ENCODE data around the gene HECTD4.

Gene HECTD4

GRCh38 chr12:112322882-112323547, 59.2 kb downstream of the HECTD4 start:
- DNase-seq (ENCODE audit: low read depth in 2 of 2, low spot score in 1 of 2), result no peak

GRCh38 chr12:112322441-112322840, 59.8 kb downstream of the HECTD4 start:
- DNase-seq (ENCODE audit: low read depth in 2 of 2, low spot score in 1 of 2), result no peak

GRCh38 chr12:112321245-112321644, 61.0 kb downstream of the HECTD4 start:
- DNase-seq (ENCODE audit: low read depth in 2 of 2, low spot score in 1 of 2), result no peak

GRCh38 chr12:112319395-112319794, 62.8 kb downstream of the HECTD4 start:
- no peak for DNase-seq (ENCODE audit: low read depth in 2 of 2, low spot score in 1 of 2)

GRCh38 chr12:112317481-112317880, 64.8 kb downstream of the HECTD4 start:
- DNase-seq (ENCODE audit: low read depth in 2 of 2, low spot score in 1 of 2), result no peak

GRCh38 chr12:112314981-112315380, 67.2 kb downstream of the HECTD4 start:
- no peak for DNase-seq (ENCODE audit: low read depth in 2 of 2, low spot score in 1 of 2)

- DNase-seq (ENCODE audit: low read depth in 2 of 2, low spot score in 1 of 2), result no peak
These were observed 72.4 kb downstream of the HECTD4 start for GRCh38 chr12:112309797-112310196.

- DNase-seq (ENCODE audit: low read depth in 2 of 2, low spot score in 1 of 2), result no peak
These were observed 73.6 kb downstream of the HECTD4 start for GRCh38 chr12:112308652-112309051.

- DNase-seq (ENCODE audit: low read depth in 2 of 2, low spot score in 1 of 2), result no peak
These were observed 74.1 kb downstream of the HECTD4 start for GRCh38 chr12:112308161-112308560.

- no peak for DNase-seq (ENCODE audit: low read depth in 2 of 2, low spot score in 1 of 2)
These were observed 74.8 kb downstream of the HECTD4 start for GRCh38 chr12:112307317-112308011.

GRCh38 chr12:112305951-112306350, 76.3 kb downstream of the HECTD4 start:
- no peak for DNase-seq (ENCODE audit: low read depth in 2 of 2, low spot score in 1 of 2)

GRCh38 chr12:112304436-112304835, 77.8 kb downstream of the HECTD4 start:
- DNase-seq (ENCODE audit: low read depth in 2 of 2, low spot score in 1 of 2), result no peak

GRCh38 chr12:112303799-112304198, 78.4 kb downstream of the HECTD4 start:
- DNase-seq (ENCODE audit: low read depth in 2 of 2, low spot score in 1 of 2), result no peak

- DNase-seq (ENCODE audit: low read depth in 2 of 2, low spot score in 1 of 2), result peak in 1 of 2 donors; percentile 3
These were observed 79.2 kb downstream of the HECTD4 start for GRCh38 chr12:112303004-112303403.

GRCh38 chr12:112299704-112300103, 82.5 kb downstream of the HECTD4 start:
- no peak for DNase-seq (ENCODE audit: low read depth in 2 of 2, low spot score in 1 of 2)

- DNase-seq (ENCODE audit: low read depth in 2 of 2, low spot score in 1 of 2), result no peak
These were observed 85.0 kb downstream of the HECTD4 start for GRCh38 chr12:112297188-112297587.

GRCh38 chr12:112296183-112296582, 86.0 kb downstream of the HECTD4 start:
- DNase-seq (ENCODE audit: low read depth in 2 of 2, low spot score in 1 of 2), result no peak

- DNase-seq (ENCODE audit: low read depth in 2 of 2, low spot score in 1 of 2), result no peak
These were observed 87.4 kb downstream of the HECTD4 start for GRCh38 chr12:112294793-112295192.

- DNase-seq (ENCODE audit: low read depth in 2 of 2, low spot score in 1 of 2), result no peak
These were observed 93.6 kb downstream of the HECTD4 start for GRCh38 chr12:112288638-112289037.

- DNase-seq (ENCODE audit: low read depth in 2 of 2, low spot score in 1 of 2), result no peak
These were observed 96.4 kb downstream of the HECTD4 start for GRCh38 chr12:112285600-112286401.

- no peak for DNase-seq (ENCODE audit: low read depth in 2 of 2, low spot score in 1 of 2)
These were observed 98.7 kb downstream of the HECTD4 start for GRCh38 chr12:112283546-112283945.

- DNase-seq (ENCODE audit: low read depth in 2 of 2, low spot score in 1 of 2), result no peak
These were observed 99.3 kb downstream of the HECTD4 start for GRCh38 chr12:112282920-112283319.
